A673 (cell line): ENCODE measurements around the gene PCLO. TPM values are rescaled to one million over a fixed set of nuclear protein-coding genes. Genes with fewer than 3 reads are reported as not detected.

Source experiments
- BruUV-seq: library from RNA; stranded (reverse); fragments of 400-500 nt; replicated peaks from 2 replicates; lab custom pipeline; 2021; lab: Mats Ljungman, UMichigan
- CTCF ChIA-PET: fragments of 300-600 bp; sonication (Branson Sonifier 250); formaldehyde crosslinking; loops from one replicate; lab custom pipeline; 2022; ENCODE audit warnings: antibody characterized with exemption; lab: Charles Lee
- POLR2A ChIA-PET: fragments of 300-600 bp; sonication (Branson Sonifier 250); formaldehyde crosslinking; loops from one replicate; lab custom pipeline; 2022; ENCODE audit warnings: antibody characterized with exemption; ENCODE audit not compliant: low non-redundant PET; lab: Charles Lee
- DNase-seq: peaks from one replicate; pipeline ENCODE4 v3.0.0-alpha.2; 2015; ENCODE audit warnings: low spot score
- H3K27ac ChIP-seq: fragments of 200-600 bp; sonication (generic); 2 replicates; pipeline ENCODE4 v1.5.1; 2016; ENCODE audit warnings: mixed run types, low read depth, mild to moderate bottlenecking, mixed read lengths, antibody characterized with exemption, low read length; ENCODE audit not compliant: poor library complexity, severe bottlenecking
- H3K27me3 ChIP-seq: fragments of 200-600 bp; sonication (generic); replicated peaks from 2 replicates; pipeline ENCODE4 v1.6.1; 2017; ENCODE audit warnings: mixed run types, low read depth, mild to moderate bottlenecking, mixed read lengths, antibody characterized with exemption, low read length; ENCODE audit not compliant: insufficient read depth, poor library complexity
- H3K36me3 ChIP-seq: fragments of 200-600 bp; sonication (generic); 2 replicates; pipeline ENCODE4 v1.6.1; 2016; ENCODE audit warnings: mixed run types, mild to moderate bottlenecking, mixed read lengths, antibody characterized with exemption, low read length; ENCODE audit not compliant: insufficient read depth, poor library complexity, severe bottlenecking
- H3K4me1 ChIP-seq: fragments of 200-600 bp; sonication (generic); 2 replicates; pipeline ENCODE4 v1.6.1; 2017; ENCODE audit warnings: mixed run types, mild to moderate bottlenecking, mixed read lengths, antibody characterized with exemption, low read length; ENCODE audit not compliant: insufficient read depth, poor library complexity, severe bottlenecking
- H3K4me3 ChIP-seq: fragments of 200-600 bp; sonication (generic); 2 replicates; pipeline ENCODE4 v1.5.1; 2016; ENCODE audit warnings: low read depth, mixed run types, mild to moderate bottlenecking, mixed read lengths, low read length; ENCODE audit not compliant: poor library complexity, severe bottlenecking
- H3K9me3 ChIP-seq: fragments of 200-600 bp; sonication (generic); 2 replicates; pipeline ENCODE4 v1.6.1; 2016; ENCODE audit warnings: mixed run types, low read depth, mild to moderate bottlenecking, mixed read lengths, antibody characterized with exemption, low read length; ENCODE audit not compliant: poor library complexity, severe bottlenecking
- EZH2 ChIP-seq: fragments of 200-600 bp; sonication (generic); IDR thresholded peaks from 2 replicates; pipeline ENCODE4 v1.6.1; 2017; ENCODE audit warnings: borderline replicate concordance, low read depth, mild to moderate bottlenecking, mixed read lengths, antibody characterized with exemption, low read length; ENCODE audit not compliant: poor library complexity, severe bottlenecking
- intact Hi-C: fragments of 100-400 bp; cut with micrococcal nuclease; formaldehyde crosslinking; loops from one replicate; pipeline ENCODE4 v1.10.0; 2022; ENCODE audit not compliant: unreplicated experiment
- total RNA-seq: library from RNA; stranded (reverse); gene quantifications from 2 replicates; pipeline ENCODE4 v1.2.3, GENCODE V29; 2021
- TF ChIP-seq, protein P1 (sequence below): fragments of 300-800, 200-600 bp; sonication (generic); conservative IDR thresholded peaks from 2 replicates; pipeline ENCODE4 v1.5.1; 2017; ENCODE audit warnings: low read depth, mild to moderate bottlenecking, antibody characterized with exemption, low read length, moderate library complexity, mixed read lengths

PCLO gene
- total RNA-seq, 1 experiment from 2014 or later = 2.1 TPM

DNA sequence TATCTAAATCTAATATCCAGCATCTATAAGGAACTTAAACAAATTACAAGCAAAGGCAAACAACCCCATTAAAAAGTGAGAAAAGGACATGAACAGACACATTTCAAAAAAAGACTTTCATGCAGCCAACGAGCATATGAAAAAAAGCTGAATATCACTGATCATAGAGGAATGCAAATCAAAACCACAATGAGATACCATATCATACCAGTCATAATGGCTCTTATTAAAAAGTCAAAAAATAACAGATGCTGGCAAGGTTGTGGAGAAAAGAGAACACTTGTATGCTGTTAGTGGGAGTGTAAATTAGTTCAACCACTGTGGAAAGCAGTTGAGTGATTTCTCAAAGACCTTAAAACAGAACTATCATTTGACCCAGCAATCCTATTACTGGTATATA lies 384.7 kb downstream of the PCLO start:
- Histone ChIP-seq H3K27me3 (peaks cover 25% of the 10 kb centered on the region), H3K36me3 (no peaks in the 10 kb centered on the region), H3K4me1 (no peaks in the 10 kb centered on the region), H3K9me3 (no peaks in the 10 kb centered on the region), H3K4me3 (no peak overlapping the region), H3K27ac (no peak overlapping the region)
- DNase-seq = no peak
- no TSS peak for BruUV-seq
- POLR2A ChIA-PET = no interaction called here
- CTCF ChIA-PET = no interaction called here
- intact Hi-C loops = no loop called here
- TF ChIP-seq, protein P1, sequence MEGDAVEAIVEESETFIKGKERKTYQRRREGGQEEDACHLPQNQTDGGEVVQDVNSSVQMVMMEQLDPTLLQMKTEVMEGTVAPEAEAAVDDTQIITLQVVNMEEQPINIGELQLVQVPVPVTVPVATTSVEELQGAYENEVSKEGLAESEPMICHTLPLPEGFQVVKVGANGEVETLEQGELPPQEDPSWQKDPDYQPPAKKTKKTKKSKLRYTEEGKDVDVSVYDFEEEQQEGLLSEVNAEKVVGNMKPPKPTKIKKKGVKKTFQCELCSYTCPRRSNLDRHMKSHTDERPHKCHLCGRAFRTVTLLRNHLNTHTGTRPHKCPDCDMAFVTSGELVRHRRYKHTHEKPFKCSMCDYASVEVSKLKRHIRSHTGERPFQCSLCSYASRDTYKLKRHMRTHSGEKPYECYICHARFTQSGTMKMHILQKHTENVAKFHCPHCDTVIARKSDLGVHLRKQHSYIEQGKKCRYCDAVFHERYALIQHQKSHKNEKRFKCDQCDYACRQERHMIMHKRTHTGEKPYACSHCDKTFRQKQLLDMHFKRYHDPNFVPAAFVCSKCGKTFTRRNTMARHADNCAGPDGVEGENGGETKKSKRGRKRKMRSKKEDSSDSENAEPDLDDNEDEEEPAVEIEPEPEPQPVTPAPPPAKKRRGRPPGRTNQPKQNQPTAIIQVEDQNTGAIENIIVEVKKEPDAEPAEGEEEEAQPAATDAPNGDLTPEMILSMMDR = no peak
- TF ChIP-seq EZH2 = no peak

DNA sequence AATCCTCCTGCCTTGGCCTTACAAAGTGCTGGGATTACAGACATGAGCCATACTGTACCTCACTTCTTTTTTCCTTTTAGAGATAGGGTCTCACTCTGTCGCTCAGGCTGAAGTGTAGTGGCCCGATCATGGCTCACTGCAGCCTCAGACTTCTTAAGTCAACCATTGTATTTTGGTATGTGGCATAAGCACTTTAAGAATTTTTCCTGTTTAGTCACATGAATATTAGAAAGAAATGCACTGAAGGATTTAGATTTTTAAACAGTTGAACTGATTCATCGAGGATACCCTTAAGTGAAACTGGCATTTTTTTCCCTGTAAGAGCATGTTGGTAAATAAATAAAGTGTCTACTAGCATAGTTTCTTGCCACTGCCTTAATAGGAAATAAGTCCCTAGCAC lies 399.8 kb downstream of the PCLO start:
- CTCF ChIA-PET = no interaction called here
- Histone ChIP-seq H3K36me3 (no peaks in the 10 kb centered on the region), H3K27me3 (peaks cover 39% of the 10 kb centered on the region), H3K9me3 (no peaks in the 10 kb centered on the region), H3K4me1 (no peaks in the 10 kb centered on the region), H3K4me3 (no peak overlapping the region), H3K27ac (no peak overlapping the region)
- no peak for TF ChIP-seq EZH2
- TF ChIP-seq, protein P1 = no peak
- no TSS peak for BruUV-seq
- no peak for DNase-seq
- POLR2A ChIA-PET = no interaction called here
- intact Hi-C loops = no loop called here

DNA sequence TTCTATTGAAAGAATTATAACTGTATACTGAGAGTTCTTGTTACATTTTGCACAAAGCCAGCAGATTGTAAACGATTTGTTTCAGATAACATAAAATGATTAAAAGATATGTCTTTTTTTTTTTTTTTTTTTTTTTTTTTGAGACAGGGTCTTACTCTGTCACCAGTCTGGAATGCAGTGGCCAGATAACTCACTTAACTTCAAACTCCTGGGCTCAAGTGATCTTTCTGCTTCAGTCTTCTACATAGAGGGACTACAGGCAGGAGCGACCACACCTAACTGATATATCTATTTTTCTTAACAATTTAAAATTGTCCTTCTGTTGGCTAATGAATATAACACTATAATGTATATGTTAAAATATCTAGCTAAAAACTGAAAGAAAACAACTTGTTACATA lies 401.9 kb downstream of the PCLO start:
- no TSS peak for BruUV-seq
- H3K4me1 ChIP-seq = no peaks in the 10 kb centered on the region
- H3K36me3 ChIP-seq = no peaks in the 10 kb centered on the region
- no peak for DNase-seq
- CTCF ChIA-PET = no interaction called here
- no peak overlapping the region for H3K27ac ChIP-seq
- peaks cover 34% of the 10 kb centered on the region for H3K27me3 ChIP-seq
- H3K9me3 ChIP-seq = no peaks in the 10 kb centered on the region
- no peak overlapping the region for H3K4me3 ChIP-seq
- intact Hi-C loops = no loop called here
- TF ChIP-seq, protein P1 = no peak
- TF ChIP-seq EZH2 = no peak
- POLR2A ChIA-PET = no interaction called here
